Left lung (tissue), 10 donors: Measurements from ENCODE around the gene LINC01488. TPM values are rescaled to one million over a fixed set of nuclear protein-coding genes. Genes with fewer than 3 reads are reported as not detected.

Experiments
- ATAC-seq: fragments of 200-7000 bp; cut with Tn5 transposase; one replicate; pipeline ENCODE4 v1.9.1; 2020; ENCODE audit warnings: moderate library complexity
- DNase-seq, 4 donors: peaks; one replicate each; pipeline ENCODE4 v3.0.0-alpha.2; 2013 to 2020
- H3K27ac ChIP-seq, 2 donors: fragments of 200-600 bp; sonication (generic) in 1 of 2; one replicate each; pipeline versions ENCODE4 v1.5.0 to v1.8.0; 2020 to 2021
- H3K27me3 ChIP-seq, 2 donors: fragments of 200-600 bp; sonication (generic) in 1 of 2; one replicate each; pipeline versions ENCODE4 v1.5.0 to v1.8.0; 2020 to 2021
- H3K36me3 ChIP-seq, 2 donors: fragments of 200-600 bp; sonication (generic) in 1 of 2; one replicate each; pipeline versions ENCODE4 v1.5.0 to v1.8.0; 2020 to 2021
- H3K4me1 ChIP-seq, 2 donors: fragments of 200-600 bp; one replicate each; pipeline ENCODE4 v1.8.0; 2021
- H3K4me3 ChIP-seq, 2 donors: fragments of 200-600 bp; sonication (generic) in 1 of 2; one replicate each; pipeline versions ENCODE4 v1.5.0 to v1.8.0; 2020 to 2021; ENCODE audit warnings: mild to moderate bottlenecking in 1 of 2
- H3K9me3 ChIP-seq, 2 donors: fragments of 200-600 bp; sonication (generic) in 1 of 2; one replicate each; pipeline versions ENCODE4 v1.5.0 to v1.8.0; 2020 to 2021
- CTCF ChIP-seq, 2 donors: fragments of 200-600 bp; sonication (generic) in 1 of 2; IDR thresholded peaks; one replicate each; pipeline versions ENCODE4 v1.5.0 to v1.8.0; 2021; ENCODE audit warnings: antibody characterized with exemption in 2 of 2
- intact Hi-C, 2 donors: fragments of 100-400 bp; cut with DNase I; formaldehyde crosslinking; loops; one replicate each; pipeline versions ENCODE4 v1.11.2 to v1.14.2; 2022
- polyA plus RNA-seq, 6 donors: library from polyadenylated mRNA; unstranded; fragments of 120-200 nt; gene quantifications; one replicate each; pipeline ENCODE4 v1.2.1, GENCODE V29; 2013; ENCODE audit not compliant: insufficient read length in 6 of 6
- total RNA-seq, 2 donors: library from RNA; stranded (reverse); fragmentation: NEBNext Ultra II Directional; extraction: Animal tissue kit (Norgen Biotek cat#: 25700); gene quantifications; one replicate each; pipeline ENCODE4 v1.2.1, GENCODE V29; 2021
- donor health status: DM: no; HTN: yes; CAD: no.
- donor health status: DM: no; HTN: no; CAD: no.

Gene LINC01488
- total and polyA plus RNA-seq, 8 donors, result 0.04 to 0.12 (median 0.07) TPM; not detected in 2

- H3K36me3 ChIP-seq, result no peaks in the 10 kb centered on the region
- intact Hi-C loops, result no loop called here
- no peak for DNase-seq
These were observed 24.8 kb upstream of the LINC01488 start for GRCh38 chr11:69456712-69457111.

DNA sequence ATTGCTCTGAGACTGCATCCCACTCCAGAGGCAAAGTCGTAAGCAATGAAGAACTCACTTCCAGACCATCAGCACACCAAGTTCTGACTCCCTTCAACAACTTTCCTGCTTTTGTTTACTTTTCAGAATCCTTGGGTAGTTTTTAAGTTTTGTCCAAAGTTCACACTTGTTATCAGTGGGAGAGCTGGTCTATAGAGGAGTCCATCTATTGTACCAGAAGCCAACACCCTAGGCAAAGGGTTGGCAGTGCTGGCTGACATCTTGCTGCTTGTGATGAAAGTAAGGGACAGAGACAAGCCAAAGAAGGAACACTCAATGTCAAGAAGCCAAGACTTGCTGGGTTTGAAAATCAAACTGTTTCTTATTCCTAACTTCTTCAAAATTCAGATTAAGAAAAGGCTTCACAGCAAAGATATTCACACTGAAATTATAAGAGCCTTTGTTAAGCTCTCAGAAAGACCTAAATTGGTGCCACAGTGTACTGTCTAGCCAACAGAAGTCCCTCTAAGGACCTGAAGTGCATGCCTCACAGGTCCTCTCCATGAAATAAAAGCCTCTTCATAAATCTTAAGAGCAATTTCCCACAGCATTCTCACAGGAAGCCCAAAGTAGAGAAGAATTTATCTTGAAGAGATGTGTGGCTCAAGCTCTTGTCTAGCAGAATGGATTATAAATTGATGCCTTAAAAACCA, 21.5 kb upstream of the LINC01488 start:
- ATAC-seq (peak; percentile 73), DNase-seq (no peak)
- intact Hi-C loops, result no loop called here
- Histone ChIP-seq H3K27ac (peak overlapping the region in 1 of 2 donors; percentile 19), H3K4me3 (no peak overlapping the region), H3K27me3 (no peaks in the 10 kb centered on the region), H3K4me1 (peaks cover 8 to 9% of the 10 kb centered on the region in 2 donors), H3K36me3 (no peaks in the 10 kb centered on the region), H3K9me3 (peaks cover 0 to 24% of the 10 kb centered on the region in 2 donors)
- no peak for TF ChIP-seq CTCF (IDR thresholded peaks at IDR 0.05)

More at GRCh38 chr11:69456712-69457111, 24.8 kb upstream of the LINC01488 start:
- Histone ChIP-seq H3K27me3 (no peaks in the 10 kb centered on the region), H3K4me1 (no peaks in the 10 kb centered on the region), H3K27ac (no peak overlapping the region), H3K4me3 (no peak overlapping the region), H3K9me3 (peaks cover 0 to 21% of the 10 kb centered on the region in 2 donors)
- no peak for TF ChIP-seq CTCF (IDR thresholded peaks at IDR 0.05)
- no peak for ATAC-seq

GRCh38 chr11:69460540-69461257, 20.8 kb upstream of the LINC01488 start:
- Histone ChIP-seq H3K9me3 (peaks cover 0 to 24% of the 10 kb centered on the region in 2 donors), H3K4me3 (no peak overlapping the region), H3K27me3 (no peaks in the 10 kb centered on the region), H3K4me1 (peaks cover 8 to 9% of the 10 kb centered on the region in 2 donors), H3K27ac (no peak overlapping the region), H3K36me3 (no peaks in the 10 kb centered on the region)
- ATAC-seq (peak; percentile 82), DNase-seq (no peak)
- intact Hi-C loops, result no loop called here
- TF ChIP-seq CTCF (IDR thresholded peaks at IDR 0.05), result no peak

DNA sequence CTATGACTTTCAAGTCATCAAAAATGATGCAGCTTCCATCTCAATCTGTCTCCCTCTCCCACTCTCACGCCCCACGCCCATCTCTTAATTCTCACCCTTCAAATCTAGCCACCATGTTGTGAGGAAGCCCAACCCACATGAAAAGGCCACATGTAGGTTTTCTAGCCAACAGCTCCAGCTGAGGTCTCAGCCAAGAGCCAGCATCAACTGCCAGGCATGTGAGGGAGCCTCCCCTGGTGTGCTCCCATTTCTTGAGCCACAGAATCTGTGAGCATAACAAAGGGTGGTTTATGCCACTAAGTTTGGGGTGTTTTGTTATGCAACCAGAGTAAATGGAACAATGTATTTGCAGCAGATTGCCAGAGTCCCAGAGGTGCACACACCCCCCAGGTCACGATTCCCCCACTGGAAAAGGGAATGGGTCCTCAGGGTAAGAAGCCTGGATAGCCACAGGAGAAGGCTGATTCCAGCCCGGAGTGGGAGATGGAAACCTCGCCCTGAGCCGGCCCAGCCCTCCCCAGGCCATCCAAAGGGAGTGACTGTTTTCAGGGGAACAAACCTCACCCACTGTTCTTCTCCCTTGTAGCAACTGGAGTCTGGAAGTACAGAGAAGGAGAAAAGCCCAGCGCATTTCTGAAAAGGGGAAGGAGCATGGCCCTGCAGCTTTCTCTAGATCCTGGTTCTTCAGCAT, 20.0 kb upstream of the LINC01488 start:
- Histone ChIP-seq H3K27ac (no peak overlapping the region), H3K4me1 (peaks cover 8 to 9% of the 10 kb centered on the region in 2 donors), H3K36me3 (no peaks in the 10 kb centered on the region), H3K27me3 (no peaks in the 10 kb centered on the region), H3K9me3 (peaks cover 0 to 24% of the 10 kb centered on the region in 2 donors), H3K4me3 (no peak overlapping the region)
- no peak for ATAC-seq
- intact Hi-C loops, result no loop called here
- DNase-seq, result no peak
- no peak for TF ChIP-seq CTCF (IDR thresholded peaks at IDR 0.05)
